ENCODE data around the gene TIMM50.

DNA sequence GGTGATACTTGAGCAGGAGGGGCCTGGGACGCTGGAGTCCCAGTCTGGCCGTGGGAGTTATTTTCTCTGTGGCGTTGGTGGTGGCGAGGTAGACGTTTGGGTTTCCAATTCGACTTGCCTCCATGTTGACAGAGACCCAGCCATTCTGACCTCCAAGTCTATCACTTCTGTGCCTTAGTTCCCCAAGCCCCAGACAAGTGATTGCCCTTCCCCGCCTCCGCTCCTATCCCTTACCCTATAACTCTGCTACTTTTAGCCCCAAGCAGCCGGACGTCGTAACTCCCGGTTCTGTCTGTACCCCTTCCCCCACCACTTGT, 549 bp downstream of the TIMM50 start:
- TF ChIP-seq, protein P1, sequence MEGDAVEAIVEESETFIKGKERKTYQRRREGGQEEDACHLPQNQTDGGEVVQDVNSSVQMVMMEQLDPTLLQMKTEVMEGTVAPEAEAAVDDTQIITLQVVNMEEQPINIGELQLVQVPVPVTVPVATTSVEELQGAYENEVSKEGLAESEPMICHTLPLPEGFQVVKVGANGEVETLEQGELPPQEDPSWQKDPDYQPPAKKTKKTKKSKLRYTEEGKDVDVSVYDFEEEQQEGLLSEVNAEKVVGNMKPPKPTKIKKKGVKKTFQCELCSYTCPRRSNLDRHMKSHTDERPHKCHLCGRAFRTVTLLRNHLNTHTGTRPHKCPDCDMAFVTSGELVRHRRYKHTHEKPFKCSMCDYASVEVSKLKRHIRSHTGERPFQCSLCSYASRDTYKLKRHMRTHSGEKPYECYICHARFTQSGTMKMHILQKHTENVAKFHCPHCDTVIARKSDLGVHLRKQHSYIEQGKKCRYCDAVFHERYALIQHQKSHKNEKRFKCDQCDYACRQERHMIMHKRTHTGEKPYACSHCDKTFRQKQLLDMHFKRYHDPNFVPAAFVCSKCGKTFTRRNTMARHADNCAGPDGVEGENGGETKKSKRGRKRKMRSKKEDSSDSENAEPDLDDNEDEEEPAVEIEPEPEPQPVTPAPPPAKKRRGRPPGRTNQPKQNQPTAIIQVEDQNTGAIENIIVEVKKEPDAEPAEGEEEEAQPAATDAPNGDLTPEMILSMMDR (IDR thresholded peaks at IDR 0.05): no peak
- TF ChIP-seq POLR2A (IDR thresholded peaks at IDR 0.05): no peak

Data from lower leg skin (tissue), 3 donors.